ENCODE results near the gene SSR1.
"Not testable (repeated sequence)": the region's sequence is repeated elsewhere in the genome, so short reads cannot be mapped to it uniquely, and the experiment has no call there.

SSR1 gene

DNA sequence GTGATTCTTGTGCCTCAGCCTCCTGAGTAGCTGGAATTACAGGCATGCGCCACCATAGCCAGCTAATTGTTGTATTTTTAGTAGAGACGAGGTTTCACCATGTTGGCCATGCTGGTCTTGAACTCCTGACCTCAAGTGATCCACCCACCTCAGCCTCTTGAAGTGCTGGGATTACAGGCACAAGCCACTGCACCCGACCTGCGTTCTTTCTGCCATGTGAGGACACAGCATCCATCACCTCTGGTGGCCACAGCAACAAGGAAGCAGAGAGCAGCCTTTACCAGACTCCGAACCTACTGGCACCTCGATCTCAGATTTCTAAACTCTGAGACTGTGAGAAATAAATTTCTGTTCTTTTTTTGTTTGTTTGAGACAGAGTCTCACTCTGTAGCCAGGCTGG lies 8.9 kb upstream of the SSR1 start:
- not testable (repeated sequence) for DNase-seq (ENCODE audit: low read depth, low spot score); H3K4me3 ChIP-seq (ENCODE audit: low read length)

DNA sequence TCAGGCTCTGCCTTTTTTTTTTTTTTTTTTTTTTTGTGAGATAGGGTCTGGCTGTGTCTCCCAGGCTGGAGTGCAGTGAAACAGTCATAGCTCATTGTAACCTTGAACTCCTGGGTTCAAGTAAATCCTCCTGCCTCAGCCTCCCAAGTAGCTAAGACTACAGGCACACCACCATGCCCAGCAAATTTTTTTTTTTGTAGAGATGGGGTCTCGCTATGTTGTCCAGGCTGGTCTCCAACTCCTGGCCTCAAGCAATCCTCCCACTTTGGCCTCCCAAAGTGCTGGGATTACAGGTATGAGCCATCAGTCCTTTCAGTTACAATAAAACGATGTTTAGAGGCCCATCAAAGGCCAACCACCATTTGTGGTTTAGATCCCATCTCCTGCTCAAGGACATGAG lies 6.4 kb upstream of the SSR1 start:
- not testable (repeated sequence) for H3K4me3 ChIP-seq (ENCODE audit: low read length); DNase-seq (ENCODE audit: low read depth, low spot score)

DNA sequence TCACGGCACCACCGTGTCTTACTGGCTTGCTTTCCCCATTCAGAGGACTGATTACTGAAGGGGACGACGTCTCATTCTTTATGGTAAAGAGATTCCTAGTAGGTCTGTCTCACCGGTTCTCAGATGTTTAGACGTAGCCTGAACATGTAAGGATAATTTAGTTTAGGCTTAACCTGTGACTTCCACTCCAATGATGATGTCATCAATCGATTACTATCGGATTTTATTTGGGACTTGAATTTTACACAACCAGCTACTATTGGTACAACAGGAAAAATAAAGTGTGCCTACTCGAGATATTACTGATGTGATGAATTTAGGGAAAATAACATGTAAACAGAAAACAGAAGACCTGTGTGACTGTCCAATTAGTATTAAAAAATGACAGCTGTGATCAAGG lies 4.5 kb upstream of the SSR1 start:
- no peak overlapping the region for H3K4me3 ChIP-seq (ENCODE audit: low read length)
- DNase-seq (ENCODE audit: low read depth, low spot score): no peak

DNA sequence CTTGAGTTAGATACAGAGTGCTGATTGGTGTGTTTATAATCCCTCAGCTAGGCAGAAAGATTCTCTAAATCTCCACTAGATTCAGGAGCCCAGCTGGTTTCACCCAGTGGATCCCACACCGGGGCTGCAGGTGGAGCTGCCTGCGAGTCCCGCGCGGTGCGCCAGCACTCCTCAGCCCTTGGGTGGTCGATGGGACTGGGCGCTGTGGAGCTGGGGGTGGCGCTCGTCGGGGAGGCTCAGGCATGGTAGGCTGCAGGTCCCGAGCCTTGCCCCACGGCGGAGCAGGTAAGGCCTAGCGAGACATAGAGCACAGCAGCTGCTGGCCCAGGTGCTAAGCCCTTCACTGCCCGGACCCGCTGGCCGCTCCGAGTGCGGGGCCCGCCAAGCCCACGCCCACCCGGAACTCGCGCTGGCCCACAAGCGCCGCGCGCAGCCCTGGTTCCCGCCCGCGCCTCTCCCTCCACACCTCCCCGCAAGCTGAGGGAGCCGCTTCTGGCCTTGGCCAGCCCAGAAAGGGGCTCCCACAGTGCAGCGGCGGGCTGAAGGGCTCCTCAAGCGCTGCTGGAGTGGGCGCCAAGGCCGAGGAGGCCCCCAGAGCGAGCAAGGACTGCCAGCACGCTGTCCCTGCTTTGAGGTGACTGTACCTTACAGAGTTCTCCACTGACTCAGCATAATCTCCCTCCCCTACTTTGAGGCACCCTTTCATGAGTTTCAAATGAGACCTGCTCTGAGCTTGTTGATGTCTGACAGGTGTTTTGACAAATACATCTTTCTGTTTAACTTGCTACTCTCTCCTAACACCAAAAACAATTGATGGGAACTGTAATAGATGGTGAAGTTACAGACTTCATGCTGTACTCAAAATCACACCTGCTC lies 3.9 kb upstream of the SSR1 start:
- DNase-seq (ENCODE audit: low read depth, low spot score): no peak
- H3K4me3 ChIP-seq (ENCODE audit: low read length): no peak overlapping the region

DNA sequence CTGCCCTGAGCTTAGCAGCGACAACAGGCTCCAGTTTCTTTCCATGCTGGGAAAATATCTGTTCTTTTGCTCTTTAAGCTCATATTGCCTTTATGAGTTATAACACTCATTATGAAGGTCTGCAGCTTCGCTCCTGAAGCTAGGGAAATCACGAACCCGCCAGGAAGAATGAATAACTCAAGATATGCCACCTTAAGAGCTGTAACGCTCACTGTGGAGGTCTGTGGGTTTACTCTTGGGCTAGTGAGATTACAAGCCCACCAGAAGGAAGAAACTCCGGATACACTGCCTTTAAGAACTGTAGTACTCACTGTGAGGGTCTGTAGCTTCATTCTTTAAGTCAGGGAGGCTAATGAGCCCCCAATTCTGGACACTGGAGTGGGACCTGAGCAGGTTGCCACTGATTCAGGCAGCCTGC lies 3.0 kb upstream of the SSR1 start:
- DNase-seq (ENCODE audit: low read depth, low spot score): no peak
- H3K4me3 ChIP-seq (ENCODE audit: low read length): no peak overlapping the region

DNA sequence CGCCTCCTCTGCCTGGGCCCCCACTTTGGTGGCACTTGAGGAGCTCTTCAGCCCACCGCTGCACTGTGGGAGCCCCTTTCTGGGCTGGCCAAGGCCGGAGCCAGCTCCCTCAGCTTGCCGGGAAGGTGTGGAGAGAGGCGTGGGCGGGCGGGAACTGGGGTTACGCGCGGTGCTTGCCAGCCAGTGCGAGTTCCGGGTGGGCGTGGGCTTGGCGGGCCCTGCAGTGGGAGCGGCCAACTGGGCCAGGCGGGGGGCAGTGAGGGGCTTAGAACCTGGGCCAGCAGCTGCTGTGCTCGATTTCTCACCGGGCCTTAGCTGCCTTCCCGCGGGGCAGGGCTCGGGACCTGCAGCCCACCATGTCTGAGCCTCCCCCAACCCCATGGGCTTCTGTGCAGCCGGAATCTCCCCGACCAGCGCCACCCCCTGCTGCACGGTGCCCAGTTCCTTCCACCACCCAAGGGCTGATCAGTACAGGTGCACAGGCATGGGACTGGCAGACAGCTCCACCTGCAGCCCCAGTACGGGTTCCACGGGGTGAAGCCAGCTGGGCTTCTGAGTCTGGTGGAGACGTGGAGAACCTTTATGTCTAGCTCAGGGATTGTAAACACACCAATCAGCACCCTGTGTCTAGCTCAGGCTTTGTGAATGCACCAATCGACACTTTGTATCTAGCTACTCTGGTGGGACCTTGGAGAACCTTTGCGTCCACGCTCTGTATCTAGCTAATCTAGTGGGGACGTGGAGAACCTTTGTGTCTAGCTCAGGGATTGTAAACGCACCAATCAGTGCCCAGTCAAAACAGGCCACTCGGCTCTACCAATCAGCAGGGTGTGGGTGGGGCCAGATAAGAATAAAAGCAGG lies 2.3 kb upstream of the SSR1 start:
- not testable (repeated sequence) for DNase-seq (ENCODE audit: low read depth, low spot score); H3K4me3 ChIP-seq (ENCODE audit: low read length)

DNA sequence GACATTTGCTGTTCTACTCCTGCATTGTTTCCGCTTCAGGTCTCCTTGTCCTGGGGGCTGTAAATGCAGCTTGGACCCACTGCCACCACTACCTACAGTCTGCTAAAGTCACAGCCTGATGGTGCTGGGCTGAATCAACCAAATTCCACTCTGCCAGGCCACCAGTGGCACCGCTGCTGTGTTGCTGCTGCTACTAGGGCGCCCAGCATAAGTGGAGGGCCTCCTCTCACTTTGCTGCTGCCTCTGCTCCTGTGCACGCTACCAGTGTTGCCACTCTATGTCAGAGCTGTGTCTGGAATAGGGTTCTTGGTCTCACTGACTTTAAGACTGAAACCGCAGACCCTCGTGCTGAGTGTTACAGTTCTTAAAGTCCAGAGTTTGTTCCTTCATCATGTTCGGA lies 1.4 kb upstream of the SSR1 start:
- no peak for DNase-seq (ENCODE audit: low read depth, low spot score)
- H3K4me3 ChIP-seq (ENCODE audit: low read length): no peak overlapping the region

DNA sequence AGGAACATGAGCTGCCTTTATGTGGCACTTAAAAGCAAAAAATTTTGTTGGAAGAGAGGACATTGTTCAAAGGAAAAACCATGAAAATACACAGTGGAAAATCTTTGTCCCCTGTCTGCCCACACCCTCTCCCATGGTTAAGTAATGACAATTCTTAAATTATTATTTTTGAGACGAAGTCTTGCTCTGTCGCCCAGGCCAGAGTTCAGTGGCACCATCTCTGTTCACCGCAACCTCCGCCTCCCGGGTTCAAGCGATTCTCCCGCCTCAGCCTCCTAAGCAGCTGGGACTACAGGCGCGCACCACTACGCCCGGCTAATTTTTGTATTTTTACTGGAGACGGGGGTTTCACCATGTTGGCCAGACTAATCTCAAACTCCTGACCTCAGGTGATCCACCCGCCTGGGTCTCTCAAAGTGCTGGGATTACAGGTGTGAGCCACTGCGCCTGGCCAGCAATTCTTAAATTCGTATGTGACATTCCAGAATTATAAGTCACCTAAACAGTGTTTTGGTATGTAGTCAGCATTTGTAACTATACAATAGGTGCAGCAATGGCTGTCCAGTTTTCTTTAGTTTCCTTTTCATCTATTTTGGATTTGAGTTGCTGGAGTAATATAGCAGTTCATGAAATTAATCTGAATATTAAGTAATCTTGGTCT lies 636 bp upstream of the SSR1 start:
- no peak for DNase-seq (ENCODE audit: low read depth, low spot score)
- peak overlapping the region; percentile 94 for H3K4me3 ChIP-seq (ENCODE audit: low read length)

DNA sequence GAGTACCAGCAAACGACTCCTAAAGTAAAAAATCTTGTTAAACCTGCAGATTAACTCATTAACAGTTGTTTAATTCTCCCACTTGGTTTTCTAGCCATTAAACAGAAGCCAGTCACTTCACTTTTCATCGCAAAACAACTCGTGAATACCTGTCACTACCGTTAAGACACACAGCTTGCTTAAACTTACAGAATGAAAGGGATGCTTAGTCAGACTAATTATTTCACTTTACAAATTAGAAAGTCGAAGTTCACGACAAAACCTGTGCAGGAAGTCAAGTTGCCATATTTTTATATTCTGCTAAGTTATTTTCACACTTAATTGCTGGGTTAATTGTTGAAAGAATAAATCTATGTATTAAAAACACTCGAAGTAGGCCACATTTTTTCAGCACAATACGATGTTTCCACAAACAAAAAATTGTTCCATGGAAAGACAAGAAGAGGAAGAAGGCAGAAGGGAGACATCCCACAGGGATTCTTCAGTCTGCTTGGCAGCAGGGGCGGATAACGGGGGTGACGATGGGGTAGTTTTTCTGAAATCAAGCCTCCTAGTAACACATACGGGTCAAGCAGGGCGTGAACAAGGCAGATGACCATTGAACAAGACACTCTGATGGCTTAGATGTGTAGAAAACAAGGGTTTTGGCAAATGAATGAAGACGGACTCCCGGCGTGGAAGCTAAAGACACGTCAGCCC lies 933 bp downstream of the SSR1 start:
- H3K4me3 ChIP-seq (ENCODE audit: low read length): peak overlapping the region; percentile 94
- no peak for DNase-seq (ENCODE audit: low read depth, low spot score)

DNA sequence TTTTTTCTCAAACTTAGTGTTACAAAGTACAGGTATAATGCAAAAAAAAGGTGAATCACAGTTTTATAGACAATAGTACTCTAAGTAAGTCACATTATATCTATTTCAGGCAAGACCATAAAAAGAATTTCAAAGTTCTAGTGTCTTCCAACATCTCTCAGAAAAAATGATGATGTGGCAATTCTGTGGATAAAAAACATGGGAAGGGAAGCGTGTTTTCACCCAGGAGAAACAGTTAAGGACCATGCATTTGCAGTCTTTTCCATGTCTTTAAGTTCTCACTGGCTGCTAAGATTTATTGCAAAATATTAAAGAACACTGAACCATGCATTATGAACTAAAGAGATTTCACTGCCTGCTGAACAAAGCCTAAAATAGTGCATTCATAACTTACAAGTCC lies 1.8 kb downstream of the SSR1 start:
- no peak for DNase-seq (ENCODE audit: low read depth, low spot score)
- no peak overlapping the region for H3K4me3 ChIP-seq (ENCODE audit: low read length)

DNA sequence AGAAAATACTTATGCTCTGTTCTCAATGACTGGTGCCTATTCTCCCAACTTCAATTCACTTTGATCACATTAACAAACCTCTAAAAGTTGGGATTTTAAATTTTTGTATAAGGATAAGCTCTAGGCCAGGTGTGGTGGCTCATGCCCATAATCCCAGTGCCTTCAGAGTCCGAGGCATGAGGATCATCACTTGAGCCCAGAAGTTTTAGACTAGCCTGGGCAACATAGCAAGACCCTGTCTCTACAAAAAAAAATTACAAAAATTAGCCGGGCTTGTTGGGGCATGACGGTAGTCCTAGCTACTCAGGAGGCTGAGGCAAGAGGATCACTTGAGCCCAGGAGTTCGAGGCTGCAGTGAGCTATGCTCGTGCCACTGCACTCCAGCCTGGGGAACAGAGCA lies 3.9 kb downstream of the SSR1 start:
- H3K4me3 ChIP-seq (ENCODE audit: low read length): no peak overlapping the region
- no peak for DNase-seq (ENCODE audit: low read depth, low spot score)

DNA sequence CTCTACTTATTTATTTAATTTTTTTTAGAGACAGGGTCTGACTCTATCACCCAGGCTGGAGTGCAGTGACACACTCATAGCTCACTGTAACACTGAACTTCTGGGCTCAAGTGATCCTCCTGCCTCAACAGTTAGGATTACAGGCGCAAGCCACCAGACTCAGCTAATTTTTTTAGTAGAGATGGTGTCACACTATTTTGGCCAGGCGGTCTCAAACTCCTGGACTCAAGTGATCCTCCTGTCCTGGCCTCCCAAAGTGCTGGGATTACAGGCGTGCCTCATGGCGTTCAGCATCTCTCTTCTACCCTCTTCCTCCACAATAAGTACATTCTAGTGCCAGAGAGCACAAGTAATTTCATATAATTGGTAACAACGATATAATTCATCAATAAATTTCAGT lies 5.5 kb downstream of the SSR1 start:
- no peak overlapping the region for H3K4me3 ChIP-seq (ENCODE audit: low read length)
- no peak for DNase-seq (ENCODE audit: low read depth, low spot score)

DNA sequence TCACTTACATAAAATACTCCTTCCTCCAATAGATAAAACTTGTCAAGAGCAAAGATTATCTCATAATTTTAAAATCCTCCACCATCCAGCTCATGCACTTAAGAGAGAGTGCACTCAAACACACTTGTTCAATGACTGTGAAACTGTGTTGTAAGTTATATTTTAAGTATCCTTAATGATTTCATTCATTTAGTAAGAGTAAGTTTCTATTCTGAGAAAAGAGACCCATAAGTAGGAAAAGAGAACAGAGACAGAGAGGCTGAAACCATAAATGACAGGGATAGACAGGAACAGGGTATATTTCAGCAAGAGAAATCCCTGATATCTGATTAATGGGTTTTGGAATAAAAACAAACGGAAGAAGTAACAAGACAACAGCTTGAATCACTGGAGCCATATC lies 8.2 kb downstream of the SSR1 start:
- DNase-seq (ENCODE audit: low read depth, low spot score): no peak
- H3K4me3 ChIP-seq (ENCODE audit: low read length): no peak overlapping the region

DNA sequence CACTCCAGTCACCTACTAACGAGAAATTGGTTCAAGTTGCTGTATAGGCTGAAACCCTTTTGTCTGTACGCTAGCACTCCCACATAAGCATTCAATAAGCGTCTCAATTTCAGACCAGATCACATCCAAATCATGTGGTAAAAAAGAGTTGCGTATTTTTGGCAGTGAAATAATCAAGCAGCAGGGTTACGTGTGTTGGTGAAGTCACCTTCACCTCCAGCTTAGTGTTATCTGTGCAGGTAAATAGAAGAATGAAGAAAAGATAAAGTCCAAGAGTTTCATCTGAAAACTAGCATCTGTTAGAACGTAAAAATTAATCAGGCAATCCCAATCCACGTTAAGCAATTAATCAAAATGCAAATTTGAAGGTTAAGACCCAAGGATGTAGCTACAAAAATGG lies 11.3 kb downstream of the SSR1 start:
- DNase-seq (ENCODE audit: low read depth, low spot score): no peak
- no peak overlapping the region for H3K4me3 ChIP-seq (ENCODE audit: low read length)

DNA sequence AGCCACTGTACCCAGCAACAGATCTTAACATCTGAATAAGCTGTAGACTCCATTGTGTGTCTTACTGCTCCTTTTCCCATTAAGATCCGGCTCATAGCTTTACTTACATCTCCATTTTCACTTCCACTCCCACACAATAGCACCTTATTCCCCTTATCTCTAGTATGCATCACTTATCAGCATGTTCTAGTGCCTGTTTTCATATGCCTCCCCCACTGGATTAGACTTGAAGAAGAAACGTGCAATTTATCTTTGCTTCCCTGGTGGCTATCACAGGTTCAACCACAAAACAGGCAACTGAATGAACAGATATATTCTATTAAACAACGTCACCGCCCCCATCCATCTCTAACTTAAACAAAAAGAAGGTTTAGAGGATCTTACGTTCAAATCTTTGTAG lies 12.1 kb downstream of the SSR1 start:
- H3K4me3 ChIP-seq (ENCODE audit: low read length): no peak overlapping the region
- no peak for DNase-seq (ENCODE audit: low read depth, low spot score)

DNA sequence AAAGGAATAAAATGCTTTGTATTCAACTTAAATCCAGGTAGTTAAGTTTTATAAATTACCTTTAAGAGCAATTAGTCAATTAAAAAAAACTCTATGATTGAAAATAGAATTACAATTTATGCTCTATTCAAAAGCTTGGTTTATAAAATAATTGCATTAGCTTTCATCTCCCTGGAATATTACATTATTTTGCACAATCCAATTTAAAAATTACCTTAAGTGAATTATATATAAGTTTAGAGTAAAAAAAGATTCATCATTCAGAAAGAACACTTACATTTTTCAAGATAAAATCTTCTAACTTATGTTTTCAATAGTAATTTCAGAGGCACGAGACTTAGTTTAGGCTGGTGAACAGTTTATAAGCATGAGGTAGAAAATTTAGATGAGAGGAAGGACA lies 14.9 kb downstream of the SSR1 start:
- no peak overlapping the region for H3K4me3 ChIP-seq (ENCODE audit: low read length)
- DNase-seq (ENCODE audit: low read depth, low spot score): no peak

DNA sequence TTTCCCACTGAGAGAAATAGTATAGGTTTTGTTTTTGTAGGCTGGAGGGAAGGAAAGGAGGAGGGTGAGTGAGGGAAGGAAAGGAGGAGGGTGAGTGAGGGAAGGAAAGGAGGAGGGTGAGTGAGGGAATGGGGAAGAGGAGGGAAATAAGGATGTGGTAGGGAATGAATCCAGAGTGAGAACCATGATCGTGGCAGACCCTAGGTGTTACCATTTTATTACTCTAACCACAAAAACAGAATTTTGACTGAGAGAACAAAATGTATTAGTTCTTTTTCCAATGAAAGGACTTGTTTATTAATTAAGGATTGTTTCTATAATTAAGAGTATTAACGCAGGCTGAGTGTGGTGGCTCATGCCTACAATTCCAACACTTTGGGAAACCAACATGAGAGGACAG lies 16.4 kb downstream of the SSR1 start:
- no peak for DNase-seq (ENCODE audit: low read depth, low spot score)
- H3K4me3 ChIP-seq (ENCODE audit: low read length): no peak overlapping the region

DNA sequence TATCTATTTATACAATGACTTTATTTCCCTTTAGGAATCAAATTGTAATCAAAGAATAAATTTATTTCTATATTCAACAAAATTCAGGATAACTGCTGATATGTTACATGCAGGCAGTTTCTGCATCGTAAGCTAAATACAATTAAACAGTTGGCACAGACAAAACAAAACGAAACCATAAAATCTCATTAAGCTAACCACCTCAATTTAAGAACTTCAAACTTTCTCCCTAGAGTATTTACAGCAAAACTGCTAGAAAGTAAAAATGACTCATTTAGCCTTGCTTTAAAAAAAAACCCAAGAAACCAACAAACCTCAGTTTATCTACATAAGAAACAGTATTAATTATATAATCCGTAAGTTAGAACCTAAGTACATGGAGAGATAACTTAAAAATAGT lies 17.1 kb downstream of the SSR1 start:
- DNase-seq (ENCODE audit: low read depth, low spot score): no peak

DNA sequence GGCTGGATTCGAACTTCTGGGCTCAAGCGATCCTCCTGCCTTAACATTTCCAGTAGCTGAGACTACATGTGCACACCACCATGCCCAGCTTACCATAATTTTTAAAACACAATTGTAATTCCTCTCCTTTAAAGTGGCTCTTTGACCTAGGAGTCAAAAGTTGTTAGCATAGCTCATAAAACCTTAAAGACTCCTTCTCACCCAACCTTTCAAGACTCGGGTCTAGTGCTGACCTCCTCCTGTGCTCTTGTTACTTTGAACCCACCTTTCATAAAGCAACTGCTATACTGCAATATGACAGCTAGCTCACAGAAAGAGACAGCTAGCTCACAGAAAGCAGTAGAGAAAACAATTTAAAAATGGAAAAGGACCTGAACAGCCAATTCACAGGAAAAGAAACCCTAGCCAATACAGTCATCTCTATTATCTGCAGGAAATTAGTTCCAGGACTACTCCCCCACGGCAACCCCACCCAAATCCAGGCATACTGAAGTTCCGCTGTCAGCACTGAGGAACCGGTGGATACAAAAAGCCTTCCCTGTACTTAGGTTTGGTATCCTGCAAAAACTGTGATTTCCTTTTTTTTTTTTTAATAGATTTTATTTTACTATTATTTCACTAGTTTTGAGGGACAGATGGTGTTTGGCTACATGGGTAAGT lies 20.3 kb downstream of the SSR1 start:
- no peak for DNase-seq (ENCODE audit: low read depth, low spot score)
- H3K4me3 ChIP-seq (ENCODE audit: low read length): no peak overlapping the region

More for the DNA sequence above, 17.1 kb downstream of the SSR1 start:
- no peak overlapping the region for H3K4me3 ChIP-seq (ENCODE audit: low read length)
